ENCODE data around the gene RAB11A.

Gene RAB11A

GRCh38 chr15:65906396-65906795 is 37.1 kb downstream of the RAB11A start:
- TF ChIP-seq CTCF (IDR thresholded peaks at IDR 0.05; ENCODE audit: low read depth, low read length), result no peak
- no peak for DNase-seq (ENCODE audit: extremely low read depth, low read depth)

- DNase-seq (ENCODE audit: extremely low read depth, low read depth), result no peak
- TF ChIP-seq CTCF (IDR thresholded peaks at IDR 0.05; ENCODE audit: low read depth, low read length), result no peak
Observed at GRCh38 chr15:65907661-65908060, 38.4 kb downstream of the RAB11A start.

DNA sequence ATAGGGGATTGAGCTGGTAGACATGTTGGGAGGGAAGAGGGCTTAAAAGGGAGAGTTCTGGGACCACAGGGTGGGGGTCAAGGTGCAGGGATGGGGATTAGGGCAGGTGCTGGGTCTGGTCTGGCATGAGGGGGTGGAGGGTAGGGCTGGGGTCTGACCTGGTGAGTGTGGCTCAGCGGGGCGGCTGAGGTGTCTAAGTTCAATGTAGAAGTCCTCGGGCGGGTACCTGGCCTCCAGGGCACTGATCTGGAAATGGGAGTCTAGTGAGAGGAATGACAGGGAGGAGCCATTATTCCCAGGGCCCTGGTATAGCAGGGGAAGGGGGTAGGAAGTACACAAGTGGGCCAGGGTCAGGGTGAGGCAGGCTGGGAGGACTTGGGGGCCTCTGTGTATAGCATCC is 39.6 kb downstream of the RAB11A start:
- no peak for DNase-seq (ENCODE audit: extremely low read depth, low read depth)
- TF ChIP-seq CTCF (IDR thresholded peaks at IDR 0.05; ENCODE audit: low read depth, low read length), result no peak

GRCh38 chr15:65909831-65910230 is 40.5 kb downstream of the RAB11A start:
- no peak for DNase-seq (ENCODE audit: extremely low read depth, low read depth)
- no peak for TF ChIP-seq CTCF (IDR thresholded peaks at IDR 0.05; ENCODE audit: low read depth, low read length)

GRCh38 chr15:65910341-65910740 is 41.0 kb downstream of the RAB11A start:
- DNase-seq (ENCODE audit: extremely low read depth, low read depth), result no peak
- no peak for TF ChIP-seq CTCF (IDR thresholded peaks at IDR 0.05; ENCODE audit: low read depth, low read length)

DNA sequence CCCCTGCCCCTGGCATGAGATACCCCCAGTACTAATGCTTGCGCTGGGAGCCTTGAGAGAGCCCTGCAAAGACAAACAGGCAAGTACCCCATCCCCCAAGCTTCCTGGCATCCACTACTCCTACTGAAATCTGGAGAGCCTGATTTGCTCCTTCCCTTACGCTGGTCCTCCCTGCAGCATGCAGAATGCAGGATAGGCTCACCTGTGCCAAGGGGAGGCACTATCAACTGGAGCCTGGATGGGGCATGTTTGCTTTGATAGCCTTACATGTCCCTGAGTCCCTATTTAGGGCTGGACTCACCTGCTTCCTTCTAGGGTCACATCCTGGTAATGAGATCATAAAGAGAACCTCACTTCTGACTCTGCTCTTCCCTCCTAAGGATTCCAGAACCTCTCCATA is 42.9 kb downstream of the RAB11A start:
- DNase-seq (ENCODE audit: extremely low read depth, low read depth), result no peak
- no peak for TF ChIP-seq CTCF (IDR thresholded peaks at IDR 0.05; ENCODE audit: low read depth, low read length)

DNA sequence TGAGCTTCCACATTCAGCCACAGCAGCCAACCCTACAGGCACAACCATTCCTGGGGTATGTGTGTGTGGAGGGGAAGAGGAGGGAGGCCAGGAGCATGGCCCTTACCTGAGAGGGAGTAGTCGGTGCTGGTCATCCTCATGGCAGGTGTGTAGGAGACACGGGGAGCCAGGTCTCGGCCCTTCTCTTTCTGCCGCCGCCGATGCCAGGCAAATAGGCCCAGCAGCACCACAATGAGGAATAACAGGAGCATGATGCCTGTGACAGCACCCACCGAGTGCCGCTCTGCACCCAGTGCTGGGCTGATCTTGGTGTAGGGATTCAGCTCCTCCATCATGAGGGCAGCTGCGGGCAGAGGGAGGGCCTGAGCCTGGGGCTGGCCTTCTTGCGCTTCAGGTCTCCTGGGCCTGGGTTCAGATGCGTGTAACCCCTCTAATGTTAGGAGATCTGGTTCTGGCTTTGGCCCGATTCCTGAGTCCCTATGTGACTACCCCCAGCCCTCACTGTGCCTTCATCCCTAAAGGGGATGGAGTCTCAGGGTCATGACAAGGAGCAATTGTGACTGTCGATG is 44.4 kb downstream of the RAB11A start:
- DNase-seq (ENCODE audit: extremely low read depth, low read depth), result no peak
- TF ChIP-seq CTCF (IDR thresholded peaks at IDR 0.05; ENCODE audit: low read depth, low read length), result no peak
